ENCODE results near the gene TXN. TPM values are rescaled to one million over a fixed set of nuclear protein-coding genes. Genes with fewer than 3 reads are reported as not detected.
A peak's percentile ranks its signal among the peaks of the same experiment; 100 is the strongest.

TXN gene
- total and polyA plus RNA-seq, 2 experiments from 2014 or later, result 223 to 952 TPM

- Histone ChIP-seq H4K20me1 (ENCODE audit: insufficient read depth) (no peaks in the 10 kb centered on the region), H2AFZ (no peak overlapping the region), H3K79me2 (ENCODE audit: insufficient read depth) (no peaks in the 10 kb centered on the region), H3F3A (ENCODE audit: insufficient read depth) (no peaks in the 10 kb centered on the region), H3K4me3 (no peak overlapping the region), H3K4me1 (ENCODE audit: insufficient read depth) (no peaks in the 10 kb centered on the region), H3K27me3 (replicated peaks; ENCODE audit: insufficient read depth) (no peaks in the 10 kb centered on the region), H3K9me2 (ENCODE audit: insufficient read depth) (no peaks in the 10 kb centered on the region), H3K27ac (no peak overlapping the region), H3K4me2 (ENCODE audit: unreplicated experiment) (no peak overlapping the region), H3K9me3 (ENCODE audit: low read depth) (no peaks in the 10 kb centered on the region), H3K9ac (no peak overlapping the region), H3K36me3 (ENCODE audit: low read depth) (no peaks in the 10 kb centered on the region)
- no peak for DNase-seq
- TF ChIP-seq EZH2 (IDR thresholded peaks at IDR 0.05; ENCODE audit: insufficient read depth, poor library complexity, severe bottlenecking) (no peak), EZH2phosphoT487 (IDR thresholded peaks at IDR 0.05; ENCODE audit: insufficient read depth, low read depth) (no peak)
- in situ Hi-C loops (cut with MboI), result loop anchor here (25.0 kb wide), 1 partner anchor 637 kb away; no protein-coding TSS in a partner anchor
- 59 to 67% methylated on average over 3 of the region's 3 CpGs for WGBS, 2 experiments (ENCODE audit: low coverage in 1 of 2, low lambda C conversion rate in 2 of 2, missing lambda C conversion rate in 2 of 2)
These were observed 31.7 kb downstream of the TXN start for GRCh38 chr9:110224583-110224982.

DNA sequence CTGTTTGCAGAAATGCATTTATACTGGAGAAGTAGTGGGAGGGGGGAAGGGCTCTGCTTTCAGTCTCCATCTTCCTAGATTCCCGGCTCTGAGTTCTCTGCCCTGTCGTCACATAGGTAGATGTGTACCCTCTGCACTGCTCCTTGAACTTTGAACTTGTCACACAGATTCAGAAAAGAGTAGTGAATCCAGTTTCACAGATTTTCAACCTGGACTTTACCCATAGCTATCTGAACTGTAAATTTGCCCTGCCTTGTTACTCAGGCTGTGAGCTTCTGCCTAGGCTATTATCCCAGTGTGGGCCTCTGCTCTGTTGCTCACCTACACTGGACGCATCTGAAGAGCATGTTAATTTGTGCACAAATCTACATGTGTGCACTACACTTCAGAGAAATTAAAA lies 35.5 kb downstream of the TXN start:
- in situ Hi-C loops (cut with MboI), result loop anchor here (25.0 kb wide), 1 partner anchor 634 kb away; no protein-coding TSS in a partner anchor
- TF ChIP-seq EZH2 (IDR thresholded peaks at IDR 0.05; ENCODE audit: insufficient read depth, poor library complexity, severe bottlenecking) (no peak), EZH2phosphoT487 (IDR thresholded peaks at IDR 0.05; ENCODE audit: insufficient read depth, low read depth) (no peak)
- H3K4me3 ChIP-seq, result no peak overlapping the region
- no peak overlapping the region for H2AFZ ChIP-seq
- H3K9me2 ChIP-seq (ENCODE audit: insufficient read depth), result no peaks in the 10 kb centered on the region
- no peaks in the 10 kb centered on the region for H3K79me2 ChIP-seq (ENCODE audit: insufficient read depth)
- no peak overlapping the region for H3K27ac ChIP-seq
- H3K4me1 ChIP-seq (ENCODE audit: insufficient read depth), result no peaks in the 10 kb centered on the region
- no peak for DNase-seq
- 91 to 97% methylated on average over 3 of the region's 3 CpGs for WGBS, 2 experiments (ENCODE audit: low coverage in 1 of 2, low lambda C conversion rate in 2 of 2, missing lambda C conversion rate in 2 of 2)
- no peak overlapping the region for H3K4me2 ChIP-seq (ENCODE audit: unreplicated experiment)
- no peaks in the 10 kb centered on the region for H3K9me3 ChIP-seq (ENCODE audit: low read depth)
- no peak overlapping the region for H3K9ac ChIP-seq
- no peaks in the 10 kb centered on the region for H3K36me3 ChIP-seq (ENCODE audit: low read depth)
- no peaks in the 10 kb centered on the region for H4K20me1 ChIP-seq (ENCODE audit: insufficient read depth)
- H3F3A ChIP-seq (ENCODE audit: insufficient read depth), result no peaks in the 10 kb centered on the region
- H3K27me3 ChIP-seq (replicated peaks; ENCODE audit: insufficient read depth), result no peaks in the 10 kb centered on the region

DNA sequence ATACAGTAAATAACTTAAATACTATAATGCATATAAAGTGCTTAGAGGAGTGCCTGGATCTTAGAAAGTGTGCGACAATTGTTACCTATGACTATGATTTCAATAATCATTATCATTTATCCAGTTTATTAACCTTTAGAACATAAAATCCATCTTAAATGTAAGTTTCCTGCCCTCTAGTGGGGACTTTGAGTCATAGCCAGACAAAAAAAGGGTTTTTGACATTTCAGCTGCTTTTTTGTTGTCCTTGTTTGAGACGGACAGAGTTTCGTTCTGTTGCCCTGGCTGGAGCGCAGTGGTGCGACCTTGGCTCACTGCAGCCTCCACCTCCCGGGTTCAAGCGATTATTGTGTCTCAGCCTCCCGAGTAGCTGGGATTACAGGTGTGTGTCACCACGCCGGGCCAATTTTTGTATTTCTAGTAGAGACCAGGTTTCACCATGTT lies 38.6 kb downstream of the TXN start:
- no peaks in the 10 kb centered on the region for H3K9me3 ChIP-seq (ENCODE audit: low read depth)
- TF ChIP-seq EZH2phosphoT487 (IDR thresholded peaks at IDR 0.05; ENCODE audit: insufficient read depth, low read depth), result no peak
- TF ChIP-seq EZH2 (IDR thresholded peaks at IDR 0.05; ENCODE audit: insufficient read depth, poor library complexity, severe bottlenecking), result no peak
- no peaks in the 10 kb centered on the region for H3K9me2 ChIP-seq (ENCODE audit: insufficient read depth)
- no peaks in the 10 kb centered on the region for H3K79me2 ChIP-seq (ENCODE audit: insufficient read depth)
- no peaks in the 10 kb centered on the region for H4K20me1 ChIP-seq (ENCODE audit: insufficient read depth)
- H3K27me3 ChIP-seq (replicated peaks; ENCODE audit: insufficient read depth), result no peaks in the 10 kb centered on the region
- peak; percentile 66 for DNase-seq
- H3K36me3 ChIP-seq (ENCODE audit: low read depth), result no peaks in the 10 kb centered on the region
- in situ Hi-C loops (cut with MboI), result loop anchor here (25.0 kb wide), 1 partner anchor 630 kb away; no protein-coding TSS in a partner anchor
- H2AFZ ChIP-seq, result peak overlapping the region; percentile 55
- H3K27ac ChIP-seq, result no peak overlapping the region
- no peak overlapping the region for H3K4me2 ChIP-seq (ENCODE audit: unreplicated experiment)
- no peak overlapping the region for H3K9ac ChIP-seq
- H3K4me1 ChIP-seq (ENCODE audit: insufficient read depth), result no peaks in the 10 kb centered on the region
- no peaks in the 10 kb centered on the region for H3F3A ChIP-seq (ENCODE audit: insufficient read depth)
- H3K4me3 ChIP-seq, result no peak overlapping the region
- WGBS, 2 experiments (ENCODE audit: low coverage in 1 of 2, low lambda C conversion rate in 2 of 2, missing lambda C conversion rate in 2 of 2), result 21% methylated on average over 10 of the region's 10 CpGs

DNA sequence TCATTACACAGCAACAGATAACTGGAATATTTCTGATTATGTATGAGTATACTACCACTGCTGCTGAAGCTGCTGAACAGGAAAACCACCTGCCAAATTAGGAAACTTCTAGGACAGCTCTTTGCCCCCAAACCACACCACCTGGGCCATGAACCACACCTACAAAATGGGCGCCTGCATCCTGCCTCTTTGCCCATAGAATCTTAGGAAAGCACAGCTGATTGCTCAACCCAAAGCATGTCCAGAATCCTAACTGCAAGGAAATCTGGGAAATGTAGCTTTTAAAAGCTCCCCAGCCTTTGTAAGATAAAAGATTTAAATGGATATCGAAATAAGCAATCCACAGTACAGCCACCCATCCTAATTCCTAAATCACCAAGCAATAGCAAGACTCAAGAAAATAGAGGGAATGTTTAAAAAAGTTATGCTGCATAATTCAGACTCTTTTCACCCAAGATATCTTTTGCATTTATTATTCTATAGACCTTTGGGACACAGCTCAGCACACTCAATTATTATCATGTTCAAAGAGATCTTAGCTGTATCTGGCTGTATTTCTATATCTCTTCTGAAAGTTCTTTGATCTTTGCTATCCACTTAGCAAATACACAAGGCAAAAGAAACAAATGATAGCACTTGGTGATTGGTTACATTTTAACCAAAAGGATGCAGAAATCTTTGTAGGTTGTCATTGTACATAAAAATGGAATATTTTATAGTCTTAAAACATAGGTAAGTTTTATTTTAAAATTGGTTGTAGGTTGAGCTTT lies 41.5 kb downstream of the TXN start:
- no peak for DNase-seq
- Histone ChIP-seq H3K9me3 (ENCODE audit: low read depth) (no peaks in the 10 kb centered on the region), H4K20me1 (ENCODE audit: insufficient read depth) (no peaks in the 10 kb centered on the region), H3K4me3 (no peak overlapping the region), H2AFZ (no peak overlapping the region), H3K4me1 (ENCODE audit: insufficient read depth) (no peaks in the 10 kb centered on the region), H3K36me3 (ENCODE audit: low read depth) (no peaks in the 10 kb centered on the region), H3K4me2 (ENCODE audit: unreplicated experiment) (no peak overlapping the region), H3K27ac (no peak overlapping the region), H3K79me2 (ENCODE audit: insufficient read depth) (no peaks in the 10 kb centered on the region), H3K27me3 (replicated peaks; ENCODE audit: insufficient read depth) (no peaks in the 10 kb centered on the region; the same call in 1 of the 2 replicates), H3F3A (ENCODE audit: insufficient read depth) (no peaks in the 10 kb centered on the region), H3K9ac (no peak overlapping the region), H3K9me2 (ENCODE audit: insufficient read depth) (no peaks in the 10 kb centered on the region)
- WGBS, 2 experiments (ENCODE audit: low coverage in 1 of 2, low lambda C conversion rate in 2 of 2, missing lambda C conversion rate in 2 of 2), result 76 to 93% methylated on average over 2 of the region's 2 CpGs
- TF ChIP-seq EZH2phosphoT487 (IDR thresholded peaks at IDR 0.05; ENCODE audit: insufficient read depth, low read depth) (no peak), EZH2 (IDR thresholded peaks at IDR 0.05; ENCODE audit: insufficient read depth, poor library complexity, severe bottlenecking) (no peak)
- in situ Hi-C loops (cut with MboI), result loop anchor here (25.0 kb wide), 1 partner anchor 627 kb away; no protein-coding TSS in a partner anchor

All from GM23248 (cell line).